ENCODE data around the gene TLCD3A.
"Not testable (repeated sequence)": the region's sequence is repeated elsewhere in the genome, so short reads cannot be mapped to it uniquely, and the experiment has no call there.

TLCD3A gene

GRCh38 chr17:749359-749758 lies 17.0 kb downstream of the TLCD3A start:
- DNase-seq (ENCODE audit: low spot score) = not testable (repeated sequence)

DNA sequence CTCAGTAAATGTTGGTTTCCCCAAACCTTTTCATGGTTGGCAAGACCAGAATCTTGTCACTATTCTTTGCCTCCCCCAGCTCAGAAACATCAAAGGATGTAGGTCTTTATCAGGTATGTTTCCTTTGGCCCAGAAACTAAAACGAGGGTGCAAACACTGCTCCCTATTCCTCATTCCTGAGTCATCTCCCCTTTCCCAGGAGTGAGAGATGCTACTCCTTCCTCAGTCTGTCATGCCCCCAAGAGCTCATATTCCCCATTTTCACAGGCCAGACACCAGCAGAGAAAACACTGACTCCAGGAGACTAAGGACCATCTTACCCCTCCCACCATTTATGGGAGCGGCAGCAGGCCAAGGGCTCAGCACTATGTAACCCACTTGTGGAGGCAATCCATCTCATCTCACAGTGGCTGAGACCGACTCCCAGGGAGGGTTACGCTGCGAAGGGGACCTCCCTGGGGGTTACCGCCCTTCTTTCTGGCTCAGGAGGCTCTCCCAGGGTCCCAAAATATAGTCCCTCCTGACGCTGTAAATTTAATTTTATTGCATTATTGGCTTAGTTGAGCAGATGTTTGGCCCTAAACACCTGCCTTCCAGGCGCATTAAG lies 18.1 kb downstream of the TLCD3A start:
- DNase-seq (ENCODE audit: low spot score) = no peak

GRCh38 chr17:751269-752001 lies 19.0 kb downstream of the TLCD3A start:
- peak; percentile 57 for DNase-seq (ENCODE audit: low spot score)

DNA sequence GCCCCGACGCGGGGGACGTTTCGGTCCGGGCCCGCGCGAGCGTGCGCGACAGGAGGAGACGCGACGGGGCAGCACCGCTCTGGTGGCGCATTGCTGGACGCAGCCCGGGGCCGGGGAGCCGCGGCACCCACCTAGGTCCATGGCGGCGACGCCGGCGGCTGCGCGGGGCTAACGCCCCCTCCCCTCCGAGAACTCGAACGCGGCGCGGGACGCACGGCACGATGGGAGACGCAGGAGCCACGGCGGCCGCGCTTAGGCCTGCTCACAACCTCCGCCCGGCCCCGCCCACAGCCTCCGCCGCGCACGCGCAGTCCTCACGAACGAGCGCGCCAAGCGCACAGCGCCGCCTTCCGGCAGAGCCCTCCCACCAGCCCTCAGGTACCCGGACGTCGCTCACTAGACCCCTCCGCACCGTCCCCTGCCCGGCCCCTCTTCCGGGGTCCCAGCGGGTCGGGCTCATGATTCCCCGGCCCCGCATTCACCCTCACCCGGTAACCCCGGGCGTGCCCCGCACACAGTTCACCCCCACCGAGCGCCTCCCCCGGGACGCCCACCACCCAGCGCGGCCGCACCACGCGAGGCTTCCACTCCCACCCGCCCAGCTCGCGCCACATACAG lies 19.7 kb downstream of the TLCD3A start, which contains the start of gene GEMIN4:
TSS of gene GEMIN4 (minus strand) at position 263 of the 618 bp plus-strand sequence. CDS start at position 141, 122 bp downstream.
- DNase-seq (ENCODE audit: low spot score) = peak; percentile 99

DNA sequence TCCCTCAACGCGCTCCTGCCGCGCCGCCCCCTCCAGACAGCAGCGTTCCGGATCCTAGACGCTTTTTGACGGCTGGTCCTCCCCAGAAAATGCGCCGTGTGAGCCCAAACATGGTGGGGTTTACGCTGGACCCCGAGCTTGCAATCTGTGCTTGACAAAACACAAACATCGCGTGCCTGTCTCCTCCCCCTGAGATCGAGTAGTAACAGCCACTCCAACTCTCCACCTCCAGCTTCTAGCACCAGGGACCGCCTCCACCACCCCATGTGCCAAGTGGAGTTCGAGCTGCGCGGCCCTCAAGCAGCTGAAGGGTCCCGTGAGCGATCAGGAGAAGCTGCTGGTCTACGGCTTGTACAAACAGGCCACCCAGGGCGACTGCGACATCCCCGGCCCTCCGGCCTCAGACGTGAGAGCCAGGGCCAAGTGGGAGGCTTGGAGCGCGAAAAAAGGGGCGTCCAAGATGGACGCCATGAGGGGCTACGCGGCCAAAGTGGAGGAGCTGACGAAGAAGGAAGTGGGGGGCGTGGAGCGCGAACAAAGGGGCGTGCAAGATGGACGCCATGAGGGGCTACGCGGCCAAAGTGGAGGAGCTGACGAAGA lies 20.3 kb downstream of the TLCD3A start:
- peak; percentile 83 for DNase-seq (ENCODE audit: low spot score)

GRCh38 chr17:753418-753817 lies 21.0 kb downstream of the TLCD3A start:
- no peak for DNase-seq (ENCODE audit: low spot score)

DNA sequence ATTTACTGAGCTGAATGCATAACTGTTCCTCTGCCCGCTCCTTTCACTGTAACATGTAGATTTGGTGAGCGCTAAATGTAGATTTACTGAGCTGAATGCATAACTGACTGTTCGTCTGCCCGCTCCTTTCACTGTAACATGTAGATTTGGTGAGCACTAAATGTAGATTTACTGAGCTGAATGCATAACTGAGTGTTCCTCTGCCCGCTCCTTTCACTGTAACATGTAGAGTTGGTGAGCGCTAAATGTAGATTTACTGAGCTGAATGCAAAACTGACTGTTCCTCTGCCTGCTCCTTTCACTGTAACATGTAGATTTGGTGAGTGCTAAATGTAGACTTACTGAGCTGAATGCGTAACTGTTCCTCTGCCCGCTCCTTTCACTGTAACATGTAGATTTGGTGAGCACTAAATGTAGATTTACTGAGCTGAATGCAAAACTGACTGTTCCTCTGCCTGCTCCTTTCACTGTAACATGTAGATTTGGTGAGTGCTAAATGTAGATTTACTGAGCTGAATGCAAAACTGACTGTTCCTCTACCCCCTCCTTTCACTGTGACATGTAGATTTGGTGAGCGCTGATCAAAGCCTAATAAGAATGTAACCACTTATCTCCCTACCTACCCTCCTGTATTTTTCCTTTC lies 23.0 kb downstream of the TLCD3A start:
- DNase-seq (ENCODE audit: low spot score) = not testable (repeated sequence)

DNA sequence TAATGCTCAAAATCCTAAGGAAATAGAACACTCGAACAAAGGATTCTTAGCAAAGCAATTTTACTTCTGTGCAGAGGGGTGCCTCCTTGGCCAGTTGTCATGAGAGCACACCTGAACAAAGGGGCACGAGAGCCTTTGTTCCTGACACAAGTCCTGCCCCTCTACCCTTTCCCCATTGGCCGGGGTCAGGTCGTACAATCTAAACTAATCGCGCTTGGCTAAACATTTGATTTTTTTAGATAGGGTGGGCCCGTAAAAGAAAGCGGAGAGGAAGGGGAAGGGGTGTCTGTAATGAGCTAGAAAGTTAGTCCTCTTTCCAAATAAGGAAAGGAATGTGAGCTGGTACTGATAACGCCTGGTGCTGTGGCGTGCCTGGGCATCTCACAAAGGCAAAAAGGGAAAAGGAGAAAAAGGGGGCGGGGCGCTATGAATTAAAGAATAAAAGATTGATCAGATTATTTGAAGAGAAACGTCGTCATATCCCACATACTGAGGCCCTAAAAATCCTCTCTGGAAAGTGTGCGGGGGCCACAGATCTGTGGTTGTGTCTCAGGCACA lies 23.7 kb downstream of the TLCD3A start:
- DNase-seq (ENCODE audit: low spot score) = not testable (repeated sequence)

- DNase-seq (ENCODE audit: low spot score) = no peak
These were observed 27.6 kb downstream of the TLCD3A start for GRCh38 chr17:759964-760363.

- no peak for DNase-seq (ENCODE audit: low spot score)
These were observed 28.0 kb downstream of the TLCD3A start for GRCh38 chr17:760371-760770.

- DNase-seq (ENCODE audit: low spot score) = no peak
These were observed 34.7 kb downstream of the TLCD3A start for GRCh38 chr17:767076-767475.

- no peak for DNase-seq (ENCODE audit: low spot score)
These were observed 40.6 kb downstream of the TLCD3A start for GRCh38 chr17:773016-773415.

DNA sequence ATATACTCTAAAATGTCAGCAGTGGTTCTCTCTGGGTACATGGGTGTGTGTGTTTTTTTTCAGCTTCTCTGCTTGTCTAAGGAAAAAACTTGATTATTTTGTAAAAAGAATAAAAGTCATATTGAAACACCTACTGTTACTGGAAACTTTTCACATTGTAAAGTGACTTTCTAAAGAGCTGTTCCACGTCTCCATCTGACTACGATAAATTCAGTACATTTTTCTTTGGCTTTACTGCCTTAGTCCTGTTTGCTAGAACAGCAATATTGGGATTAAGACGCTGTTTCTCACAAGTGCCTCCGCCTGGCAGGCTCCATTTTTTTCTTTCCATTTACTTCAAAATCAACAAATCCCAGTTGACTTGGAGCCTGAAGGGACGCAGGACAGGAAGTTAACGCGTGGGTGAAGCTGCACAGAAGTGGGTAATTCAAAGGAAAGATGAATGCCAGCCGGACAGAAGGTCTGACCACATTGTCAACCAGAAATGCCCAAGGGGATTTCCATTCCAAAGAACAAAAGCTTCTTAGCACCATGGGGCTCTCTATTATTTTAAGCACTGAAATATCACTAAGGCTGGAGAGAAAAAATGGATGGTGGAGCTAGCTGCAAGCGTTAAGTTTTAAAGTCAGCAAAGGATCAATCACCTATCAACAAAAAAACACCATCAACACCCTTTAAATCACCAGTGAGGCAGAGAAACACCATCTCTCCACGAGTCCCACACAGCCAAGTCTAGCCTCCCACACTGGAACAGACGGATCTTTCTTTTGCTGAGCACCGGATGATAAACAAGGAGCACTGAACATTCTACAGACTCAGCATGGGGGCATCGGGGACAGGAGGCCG lies 41.3 kb downstream of the TLCD3A start:
- no peak for DNase-seq (ENCODE audit: low spot score)

DNA sequence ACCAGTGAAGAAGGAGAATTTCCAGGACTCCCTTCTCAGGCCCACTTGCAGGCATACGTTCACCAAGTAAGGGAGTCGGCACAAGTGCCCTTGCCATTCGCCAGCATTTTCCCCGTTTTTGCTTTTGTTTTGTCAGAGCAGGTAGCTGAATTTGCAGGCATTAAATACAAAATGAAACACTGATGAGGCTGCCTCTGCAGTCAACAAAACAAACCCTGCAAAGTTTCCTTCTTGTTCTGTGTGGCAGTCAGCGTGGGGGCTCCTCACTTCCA lies 41.9 kb downstream of the TLCD3A start:
- DNase-seq (ENCODE audit: low spot score) = no peak

DNA sequence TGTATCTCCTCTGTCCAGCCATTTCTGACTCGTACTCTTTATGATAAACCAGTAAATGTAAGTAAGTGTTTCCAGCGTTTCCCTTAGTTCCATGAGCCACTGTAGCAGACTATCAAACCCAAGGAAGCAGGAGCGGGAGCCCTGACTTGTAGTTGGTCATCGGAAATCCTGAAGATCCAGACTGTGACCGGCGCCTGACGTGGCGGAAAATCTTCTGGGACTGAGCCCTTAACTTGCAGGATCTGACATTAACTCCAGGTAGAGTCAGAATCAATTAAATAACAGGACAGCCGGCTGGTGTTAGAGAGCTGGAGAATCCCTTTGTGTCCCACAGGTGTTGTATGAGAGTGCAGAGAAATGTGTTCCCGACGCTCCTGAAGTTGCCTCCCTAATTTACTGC lies 45.7 kb downstream of the TLCD3A start:
- no peak for DNase-seq (ENCODE audit: low spot score)

DNA sequence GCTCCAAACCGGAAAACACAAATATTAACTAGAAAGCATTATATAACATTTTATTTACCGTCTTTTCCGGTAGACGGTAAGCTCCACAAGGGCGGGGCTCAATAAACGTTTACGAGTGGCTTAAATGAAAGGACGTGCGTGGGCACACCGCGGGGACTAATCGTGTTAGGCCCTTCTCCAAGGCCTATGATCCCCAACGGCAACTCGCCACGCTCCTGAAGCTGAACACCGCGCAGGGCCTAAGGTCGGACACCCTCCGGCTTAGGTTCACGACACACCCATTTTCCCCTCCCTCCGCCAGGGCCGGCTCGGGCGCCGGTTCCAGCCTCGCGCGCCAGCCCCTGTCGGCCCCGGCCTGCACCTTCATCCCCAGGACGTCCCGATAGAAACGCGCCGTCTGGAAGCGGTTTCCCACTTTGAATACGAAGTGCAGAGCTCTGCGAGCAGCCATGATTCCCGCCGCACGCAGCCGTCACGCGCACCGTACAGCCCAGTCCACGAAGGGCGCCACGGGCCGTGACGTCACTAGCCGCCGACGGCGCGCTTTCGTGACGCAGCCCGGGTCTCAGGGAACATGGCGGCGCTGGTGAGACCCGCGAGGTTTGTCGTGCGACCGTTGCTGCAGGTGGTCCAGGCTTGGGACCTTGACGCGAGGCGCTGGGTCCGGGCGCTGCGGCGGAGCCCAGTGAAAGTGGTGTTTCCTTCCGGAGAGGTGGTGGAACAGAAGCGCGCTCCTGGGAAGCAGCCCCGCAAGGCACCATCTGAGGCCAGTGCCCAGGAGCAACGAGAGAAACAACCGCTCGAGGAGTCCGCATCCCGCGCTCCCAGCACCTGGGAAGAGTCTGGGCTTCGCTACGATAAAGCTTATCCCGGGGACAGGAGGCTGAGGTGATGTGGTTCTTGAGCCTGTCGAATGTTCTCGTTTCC lies 49.7 kb downstream of the TLCD3A start, which contains the start of the genes GLOD4 and MRM3:
TSS of gene GLOD4 (minus strand) at position 476 of the 927 bp plus-strand sequence. CDS start at position 451, 25 bp downstream.
TSS of gene MRM3 (plus strand) at position 549 of the 927 bp plus-strand sequence. CDS start at position 575, 26 bp downstream.
- DNase-seq (ENCODE audit: low spot score) = peak; percentile 99

GRCh38 chr17:784143-784542 lies 51.7 kb downstream of the TLCD3A start:
- no peak for DNase-seq (ENCODE audit: low spot score)

DNA sequence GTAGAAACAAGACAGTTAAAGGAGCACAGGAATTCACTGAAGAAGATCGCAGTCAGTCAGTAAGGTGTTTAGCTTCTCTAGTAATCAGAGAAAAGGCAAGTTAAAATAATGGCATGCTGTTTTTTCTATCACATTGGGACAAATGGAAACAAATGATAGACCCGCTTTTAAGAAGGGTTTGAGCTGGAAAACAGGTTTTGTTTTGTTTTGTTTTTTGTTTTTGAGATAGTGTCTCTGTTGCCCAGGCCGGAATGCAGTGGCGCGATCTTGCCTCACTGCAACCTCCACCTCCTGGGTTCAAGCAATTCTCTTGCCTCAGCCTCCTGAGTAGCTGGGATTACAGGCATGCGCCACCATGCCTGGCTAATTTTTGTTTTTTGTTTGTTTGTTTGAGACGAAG lies 53.5 kb downstream of the TLCD3A start:
- not testable (repeated sequence) for DNase-seq (ENCODE audit: low spot score)

- DNase-seq (ENCODE audit: low spot score) = no peak
These were observed 55.3 kb downstream of the TLCD3A start for GRCh38 chr17:787641-788221.

Data from AG20443 (cell line).